ENCODE results near the gene FIBIN. TPM values are rescaled to one million over a fixed set of nuclear protein-coding genes. Genes with fewer than 3 reads are reported as not detected.
"Not testable (repeated sequence)": the region's sequence is repeated elsewhere in the genome, so short reads cannot be mapped to it uniquely, and the experiment has no call there.

FIBIN gene
- total RNA-seq, 3 donors from 2014 or later, result not detected

DNA sequence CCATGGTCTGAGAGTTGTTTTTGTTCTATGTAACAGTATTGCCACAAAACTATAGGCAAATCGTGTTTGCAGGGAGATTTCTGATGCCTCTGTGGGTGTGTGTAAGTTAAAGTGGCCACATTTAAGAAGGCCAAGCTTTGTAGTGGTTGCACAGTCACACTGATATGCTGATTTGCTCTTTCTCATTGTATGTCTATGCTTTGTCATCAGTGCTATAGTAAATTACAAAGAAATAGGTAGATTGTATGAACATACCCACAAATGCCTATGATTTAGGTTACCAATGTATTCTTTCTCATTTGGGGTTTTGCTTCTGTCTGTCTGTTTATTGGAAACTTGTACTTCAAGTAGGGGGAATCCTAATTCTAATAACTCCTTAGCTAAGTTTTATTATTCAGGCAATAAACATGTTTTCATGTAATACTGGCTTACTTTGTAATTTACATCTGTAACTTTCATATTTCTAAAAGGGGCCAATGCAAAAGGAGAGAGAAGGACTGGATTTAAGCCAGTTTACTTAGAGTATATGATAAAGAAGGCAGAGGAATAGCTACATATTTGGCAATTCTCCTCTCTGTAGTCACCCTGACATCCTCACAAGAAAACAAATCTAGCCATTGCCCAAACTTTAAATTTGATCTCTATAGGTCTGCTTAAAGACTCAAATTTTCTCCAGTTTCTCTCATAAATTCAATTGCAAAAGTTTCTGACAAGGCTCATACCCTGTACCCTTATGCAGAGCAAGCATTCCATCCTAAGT is 2.0 kb downstream of the FIBIN start:
- no peak for DNase-seq

DNA sequence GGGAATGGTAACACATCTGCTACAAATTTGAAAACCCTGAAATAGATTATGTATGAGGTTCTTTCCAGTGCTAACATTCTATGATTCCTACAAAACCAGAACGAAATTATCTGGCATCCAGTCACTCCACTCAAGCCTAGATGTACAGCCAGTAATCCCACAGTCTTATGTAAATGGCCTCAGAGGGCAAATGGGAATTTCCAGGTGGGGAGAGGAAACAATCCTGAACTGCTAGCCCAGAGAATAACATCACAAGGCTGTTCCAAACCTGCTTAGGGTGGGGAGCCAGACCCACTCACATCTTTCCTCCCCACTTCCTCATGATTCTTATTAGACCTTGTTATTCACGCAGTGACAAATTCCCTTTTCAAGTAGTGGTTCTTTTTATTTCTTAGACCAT is 3.5 kb downstream of the FIBIN start:
- H3K36me3 Mint-ChIP-seq (ENCODE audit: insufficient read depth), result no peaks in the 10 kb centered on the region
- no peak overlapping the region for H3K4me3 Mint-ChIP-seq
- H3K27me3 Mint-ChIP-seq (ENCODE audit: low read depth), result peaks cover 3% of the 10 kb centered on the region
- no peaks in the 10 kb centered on the region for H3K9me3 Mint-ChIP-seq
- no peak for DNase-seq
- no peaks in the 10 kb centered on the region for H3K4me1 Mint-ChIP-seq (ENCODE audit: low read depth)
- ATAC-seq, result no peak

More for the DNA sequence above, 2.0 kb downstream of the FIBIN start:
- Mint-ChIP-seq H3K27me3 (ENCODE audit: low read depth) (peaks cover 3% of the 10 kb centered on the region), H3K36me3 (ENCODE audit: insufficient read depth) (no peaks in the 10 kb centered on the region), H3K4me1 (ENCODE audit: low read depth) (no peaks in the 10 kb centered on the region), H3K9me3 (peaks cover 2% of the 10 kb centered on the region), H3K4me3 (no peak overlapping the region)
- no peak for ATAC-seq

DNA sequence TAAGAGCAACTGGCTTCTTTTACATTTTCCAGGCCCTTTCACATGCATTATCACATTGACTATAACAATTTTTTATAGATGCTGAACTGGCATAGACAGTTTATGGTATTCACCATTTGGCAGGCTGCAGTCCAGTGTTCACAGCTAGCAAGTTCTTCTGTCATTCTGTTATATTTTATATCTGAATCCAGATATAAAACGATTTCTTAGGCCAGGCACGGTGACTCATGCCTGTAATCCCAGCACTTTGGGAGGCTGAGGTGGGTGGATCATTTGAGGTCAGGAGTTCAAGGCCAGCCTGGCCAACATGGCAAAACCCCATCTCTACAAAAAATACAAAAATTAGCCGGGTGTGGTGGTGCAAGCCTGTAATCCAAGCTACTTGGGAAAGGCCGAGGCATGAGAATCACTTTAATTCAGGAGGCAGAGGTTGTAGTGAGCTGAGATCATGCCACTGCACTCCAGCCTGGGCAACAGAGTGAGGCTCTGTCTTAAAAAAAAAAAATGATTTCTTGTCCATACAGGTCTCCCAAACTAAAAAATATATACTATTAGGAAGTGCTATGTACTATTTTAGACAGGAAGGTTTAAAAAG is 7.3 kb downstream of the FIBIN start:
- ATAC-seq; H3K27me3 Mint-ChIP-seq (ENCODE audit: low read depth); H3K9me3 Mint-ChIP-seq; DNase-seq; H3K4me1 Mint-ChIP-seq (ENCODE audit: low read depth); H3K36me3 Mint-ChIP-seq (ENCODE audit: insufficient read depth); H3K4me3 Mint-ChIP-seq: not testable (repeated sequence)

DNA sequence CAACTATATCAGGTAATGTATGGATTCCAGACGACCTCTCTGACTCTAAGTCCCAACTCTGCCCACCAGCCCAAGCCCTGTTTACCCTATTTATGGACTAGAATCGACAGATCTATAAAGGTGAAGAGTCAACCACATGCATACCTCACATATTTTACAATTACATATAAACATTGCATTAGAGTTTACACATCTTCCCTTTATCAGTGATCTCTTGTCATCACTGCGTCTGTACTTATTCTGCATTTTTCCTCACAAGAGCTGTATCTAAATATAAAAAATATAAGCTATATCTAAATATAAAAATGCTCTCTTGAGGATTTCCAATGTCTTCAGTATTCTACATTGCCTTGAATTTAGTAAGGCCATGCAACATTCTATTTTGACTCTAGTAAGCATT is 8.5 kb downstream of the FIBIN start:
- Mint-ChIP-seq H3K36me3 (ENCODE audit: insufficient read depth) (no peaks in the 10 kb centered on the region), H3K4me1 (ENCODE audit: low read depth) (no peaks in the 10 kb centered on the region), H3K9me3 (peaks cover 2% of the 10 kb centered on the region), H3K4me3 (no peak overlapping the region), H3K27me3 (ENCODE audit: low read depth) (no peaks in the 10 kb centered on the region)
- ATAC-seq (no peak), DNase-seq (no peak)

DNA sequence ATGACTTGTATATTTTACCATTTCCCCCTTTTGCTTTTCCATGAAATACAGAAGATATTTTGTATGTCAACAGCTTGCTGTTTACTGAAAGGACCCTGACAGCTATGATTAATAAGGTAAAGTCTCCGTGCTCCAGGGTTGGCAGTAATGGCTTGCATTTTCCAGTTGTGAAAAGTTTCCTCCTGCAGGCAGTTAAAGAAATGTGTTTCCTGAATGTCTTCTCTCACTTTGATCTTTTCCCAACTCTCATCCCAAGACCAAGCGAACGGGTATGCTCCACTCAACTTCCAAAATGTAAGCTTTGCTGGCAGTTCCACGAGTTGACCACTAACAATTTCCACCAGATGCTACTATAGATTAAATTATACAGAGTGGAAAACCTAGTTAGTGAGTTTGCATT is 8.9 kb downstream of the FIBIN start:
- Mint-ChIP-seq H3K4me3 (no peak overlapping the region), H3K4me1 (ENCODE audit: low read depth) (no peaks in the 10 kb centered on the region), H3K27me3 (ENCODE audit: low read depth) (no peaks in the 10 kb centered on the region), H3K36me3 (ENCODE audit: insufficient read depth) (no peaks in the 10 kb centered on the region), H3K9me3 (peaks cover 2% of the 10 kb centered on the region)
- no peak for ATAC-seq
- DNase-seq, result no peak

DNA sequence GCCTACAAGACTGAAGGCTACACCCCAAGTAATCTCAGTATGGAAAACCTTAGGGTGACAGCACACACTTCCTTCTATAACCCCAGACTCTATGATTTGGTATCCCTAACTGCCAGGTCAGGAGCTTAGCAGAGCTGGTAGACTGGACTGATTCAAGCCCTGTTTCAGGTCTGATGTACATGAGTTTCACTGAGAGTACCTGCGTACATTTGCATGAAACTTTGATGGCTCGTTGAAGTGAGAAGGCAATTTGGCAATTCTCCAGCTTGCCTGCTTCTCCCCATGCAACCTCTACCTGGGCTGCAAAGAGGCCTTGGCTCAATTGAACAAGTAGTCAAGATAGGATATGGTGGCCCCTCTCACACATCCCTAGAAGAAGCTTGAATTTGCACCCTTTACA is 10.2 kb downstream of the FIBIN start:
- Mint-ChIP-seq H3K36me3 (ENCODE audit: insufficient read depth) (no peaks in the 10 kb centered on the region), H3K27me3 (ENCODE audit: low read depth) (no peaks in the 10 kb centered on the region), H3K9me3 (peaks cover 2% of the 10 kb centered on the region), H3K4me3 (no peak overlapping the region), H3K4me1 (ENCODE audit: low read depth) (no peaks in the 10 kb centered on the region)
- DNase-seq (no peak), ATAC-seq (no peak)

DNA sequence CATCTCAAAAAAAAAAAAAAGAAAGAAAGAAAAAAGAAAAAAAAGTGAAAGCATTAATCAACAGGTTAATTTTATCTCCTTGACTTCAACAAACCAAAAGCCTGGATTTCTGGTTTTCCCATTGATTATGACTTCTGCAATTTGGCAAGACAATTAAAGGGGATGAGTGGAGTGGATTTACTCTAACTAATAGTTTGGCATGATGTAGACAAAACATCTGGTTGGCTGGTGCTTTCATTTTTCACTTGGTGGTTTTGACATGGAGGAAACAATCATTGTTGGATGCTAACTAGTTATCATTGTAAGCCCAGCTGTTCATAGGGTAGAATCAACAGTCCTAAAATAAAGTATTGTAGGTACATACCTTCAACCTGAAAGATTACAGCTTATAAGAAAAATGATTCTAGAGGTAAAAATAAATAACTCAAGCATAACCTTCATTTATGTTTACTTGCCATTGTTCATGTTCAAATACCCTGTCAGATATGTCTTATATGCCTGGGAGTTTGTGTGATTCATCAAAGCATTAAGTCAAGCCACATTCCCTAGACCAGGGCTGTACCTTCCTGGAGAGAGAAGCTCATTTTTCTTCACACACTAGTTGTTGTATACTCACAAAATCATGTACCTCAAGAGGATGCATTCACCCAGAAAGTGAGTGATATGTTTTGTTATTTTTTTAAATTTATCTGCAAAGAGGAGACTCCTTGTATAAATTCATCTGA is 15.1 kb downstream of the FIBIN start:
- Mint-ChIP-seq H3K4me3 (no peak overlapping the region), H3K36me3 (ENCODE audit: insufficient read depth) (no peaks in the 10 kb centered on the region), H3K27me3 (ENCODE audit: low read depth) (no peaks in the 10 kb centered on the region), H3K9me3 (no peaks in the 10 kb centered on the region), H3K4me1 (ENCODE audit: low read depth) (no peaks in the 10 kb centered on the region)
- no peak for ATAC-seq
- no peak for DNase-seq

DNA sequence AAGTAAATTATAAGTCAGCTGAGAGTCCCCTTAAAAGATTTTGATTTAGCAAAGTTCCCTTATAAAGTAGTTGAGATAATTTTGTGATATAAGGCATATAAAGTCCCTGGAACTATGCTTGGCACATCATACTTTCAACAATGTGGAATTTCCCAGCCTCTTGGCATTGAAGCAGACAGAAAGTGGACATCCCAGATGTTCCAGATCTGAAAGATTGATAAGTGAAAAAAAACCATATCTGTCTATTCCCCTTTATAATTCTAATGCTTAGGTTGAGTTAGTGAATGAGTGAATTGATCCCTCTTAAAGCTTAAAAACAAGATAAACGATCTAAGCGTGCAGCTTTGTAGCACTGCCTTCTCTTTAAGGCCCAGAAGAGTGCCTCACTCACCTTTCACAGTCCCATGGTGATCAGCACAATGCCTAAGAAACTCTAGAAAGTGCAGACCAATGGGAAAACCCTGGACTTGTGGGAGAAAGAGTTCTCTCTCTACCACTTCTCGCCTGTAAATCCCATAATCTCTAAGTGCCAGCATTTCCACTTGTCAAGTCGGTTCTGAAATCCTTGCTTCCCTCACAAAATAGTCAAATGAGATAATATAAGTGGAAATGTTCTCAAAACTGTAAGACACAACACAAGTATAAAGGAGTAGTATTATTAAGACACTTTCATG is 17.8 kb downstream of the FIBIN start:
- DNase-seq (no peak), ATAC-seq (no peak)
- Mint-ChIP-seq H3K4me1 (ENCODE audit: low read depth) (no peaks in the 10 kb centered on the region), H3K9me3 (no peaks in the 10 kb centered on the region), H3K27me3 (ENCODE audit: low read depth) (no peaks in the 10 kb centered on the region), H3K36me3 (ENCODE audit: insufficient read depth) (no peaks in the 10 kb centered on the region), H3K4me3 (no peak overlapping the region)

DNA sequence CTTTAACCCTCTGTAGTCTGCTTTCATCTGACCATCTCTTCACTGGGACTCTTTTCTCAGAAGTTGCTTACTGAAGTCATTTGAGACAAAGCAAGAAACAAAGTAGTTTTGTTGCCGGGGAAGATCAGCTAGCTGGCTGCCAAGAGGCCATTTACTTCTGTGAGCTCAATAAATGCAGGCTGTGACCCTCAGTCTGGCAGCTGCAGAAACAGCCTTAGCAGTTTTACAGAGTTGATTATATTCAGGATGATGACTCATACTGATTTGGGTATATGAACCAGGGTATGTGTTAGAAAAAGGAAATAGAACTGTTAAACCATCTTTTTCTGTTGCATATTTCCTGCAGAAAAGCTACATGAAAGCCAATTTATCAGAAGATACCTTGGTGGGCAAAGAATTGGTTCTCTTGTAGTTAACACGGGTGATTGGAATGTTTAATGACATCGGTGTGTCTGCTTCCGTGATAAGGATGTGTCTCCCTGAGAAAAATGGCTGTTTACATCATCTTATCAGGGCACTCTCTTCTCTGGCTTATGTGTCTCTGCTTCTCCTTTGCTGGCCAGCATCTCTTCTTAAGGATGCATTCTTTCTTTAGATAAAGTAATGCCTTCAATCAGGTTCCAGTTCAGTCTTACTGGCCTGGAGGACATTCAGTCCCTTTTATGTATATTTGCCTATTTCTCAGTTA is 18.5 kb downstream of the FIBIN start:
- H3K9me3 Mint-ChIP-seq, result no peaks in the 10 kb centered on the region
- DNase-seq (no peak), ATAC-seq (no peak)
- H3K4me3 Mint-ChIP-seq, result no peak overlapping the region
- no peaks in the 10 kb centered on the region for H3K36me3 Mint-ChIP-seq (ENCODE audit: insufficient read depth)
- H3K27me3 Mint-ChIP-seq (ENCODE audit: low read depth), result no peaks in the 10 kb centered on the region
- no peaks in the 10 kb centered on the region for H3K4me1 Mint-ChIP-seq (ENCODE audit: low read depth)

DNA sequence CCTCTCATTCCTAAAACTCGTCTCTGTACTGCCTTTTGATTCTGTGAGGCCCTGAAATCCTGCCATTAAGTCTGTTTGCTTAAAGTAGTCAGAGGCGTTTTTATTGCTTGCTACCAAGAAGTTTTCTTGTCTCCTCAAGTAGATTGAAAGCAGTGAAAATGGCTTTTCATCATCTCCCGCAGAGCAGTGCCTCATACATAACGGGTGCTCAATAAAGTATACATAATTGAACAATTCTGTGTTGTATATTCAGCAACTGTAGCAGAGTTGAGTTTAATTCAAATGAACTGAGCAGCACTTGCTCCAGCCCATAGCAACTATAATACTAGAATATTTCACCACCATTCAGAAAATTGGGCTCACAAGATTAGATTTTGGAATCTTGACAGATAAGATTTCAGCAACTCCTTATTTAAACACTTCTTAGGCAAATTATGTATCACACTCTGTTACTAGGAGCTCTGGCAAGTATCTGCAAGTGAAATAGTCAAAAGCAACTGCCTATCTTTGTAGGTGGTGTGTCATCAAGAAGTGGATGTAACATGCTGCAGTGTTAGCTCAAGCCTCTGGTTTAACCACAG is 20.0 kb downstream of the FIBIN start:
- H3K36me3 Mint-ChIP-seq (ENCODE audit: insufficient read depth), result no peaks in the 10 kb centered on the region
- no peaks in the 10 kb centered on the region for H3K9me3 Mint-ChIP-seq
- H3K4me3 Mint-ChIP-seq, result no peak overlapping the region
- ATAC-seq, result no peak
- no peaks in the 10 kb centered on the region for H3K27me3 Mint-ChIP-seq (ENCODE audit: low read depth)
- H3K4me1 Mint-ChIP-seq (ENCODE audit: low read depth), result no peaks in the 10 kb centered on the region
- no peak for DNase-seq

DNA sequence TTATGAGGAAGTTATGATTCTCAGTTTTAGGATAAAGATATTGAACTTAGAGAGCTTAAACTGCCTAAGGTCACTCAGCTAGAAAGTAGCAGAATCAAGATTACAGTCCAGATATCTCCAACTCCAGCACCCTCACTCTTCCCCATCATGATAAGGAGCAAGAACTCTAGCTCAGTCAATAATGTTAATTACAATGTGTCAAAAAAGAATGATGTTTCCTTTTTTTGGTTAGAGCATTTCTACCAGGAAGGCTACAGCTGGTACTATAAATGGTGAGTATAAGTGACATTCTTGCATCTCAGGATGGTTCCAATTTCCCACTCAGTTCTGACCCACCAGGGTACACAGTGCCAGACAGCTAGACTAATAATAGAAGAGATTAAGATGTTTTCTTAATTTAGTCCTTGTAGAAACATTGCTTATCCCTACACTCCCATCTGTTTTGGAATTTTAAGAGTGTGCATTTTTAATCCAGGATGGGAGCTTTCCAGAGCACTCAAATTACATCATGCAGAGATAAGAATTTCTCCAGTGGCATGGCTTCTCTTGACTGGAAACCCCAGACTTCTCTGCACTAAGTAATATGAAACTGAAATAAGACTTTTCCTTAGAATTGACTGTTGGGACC is 25.1 kb downstream of the FIBIN start:
- ATAC-seq (no peak), DNase-seq (no peak)
- Mint-ChIP-seq H3K27me3 (ENCODE audit: low read depth) (no peaks in the 10 kb centered on the region), H3K9me3 (no peaks in the 10 kb centered on the region), H3K36me3 (ENCODE audit: insufficient read depth) (no peaks in the 10 kb centered on the region), H3K4me1 (ENCODE audit: low read depth) (no peaks in the 10 kb centered on the region), H3K4me3 (no peak overlapping the region)

DNA sequence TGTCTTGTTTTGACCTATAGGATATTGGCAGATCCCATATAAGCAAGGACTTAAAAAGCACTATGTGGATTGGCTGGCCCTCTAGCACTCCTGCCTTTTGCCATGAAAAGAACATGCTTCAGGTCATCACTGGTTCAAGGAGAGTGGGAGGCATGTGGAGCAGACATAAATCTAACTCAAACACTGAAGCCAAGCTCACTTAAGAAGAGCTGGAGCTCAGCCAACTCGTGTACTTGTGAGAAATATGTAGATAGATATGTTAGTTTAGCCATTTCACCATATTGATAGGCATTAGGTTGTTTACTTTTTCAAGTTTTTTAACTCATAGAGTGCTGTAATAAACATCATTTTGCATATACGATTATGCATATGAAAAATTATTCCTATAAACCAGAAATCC is 26.8 kb downstream of the FIBIN start:
- Mint-ChIP-seq H3K4me3 (no peak overlapping the region), H3K9me3 (peaks cover 2% of the 10 kb centered on the region), H3K36me3 (ENCODE audit: insufficient read depth) (no peaks in the 10 kb centered on the region), H3K27me3 (ENCODE audit: low read depth) (no peaks in the 10 kb centered on the region), H3K4me1 (ENCODE audit: low read depth) (no peaks in the 10 kb centered on the region)
- ATAC-seq (no peak), DNase-seq (no peak)

DNA sequence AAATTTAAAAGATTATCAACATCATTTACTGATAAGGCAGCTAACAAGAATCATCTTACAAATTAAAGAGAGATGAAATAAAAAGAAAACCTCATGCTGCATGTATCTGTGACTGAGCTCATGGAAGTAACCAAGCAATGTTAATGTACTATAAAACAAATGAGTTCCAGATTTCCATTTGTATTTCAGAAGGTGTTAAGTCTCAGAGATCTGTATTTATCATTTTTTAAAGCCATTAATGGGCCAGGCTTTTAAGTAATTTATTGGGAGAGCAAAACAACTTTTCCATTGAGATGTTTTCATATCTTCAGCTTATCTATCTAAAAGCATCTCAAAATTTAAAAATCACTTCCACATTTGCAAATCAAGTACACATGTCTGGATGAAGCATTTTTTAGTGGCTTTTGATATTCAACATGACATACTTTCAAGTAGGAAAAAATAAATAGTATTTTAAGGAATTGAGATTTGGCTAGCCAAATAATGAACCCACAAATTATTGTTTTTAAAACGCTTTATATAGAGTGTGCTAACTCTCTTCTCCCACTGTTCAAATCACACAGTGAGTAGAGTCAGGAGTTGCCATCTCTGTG is 28.8 kb downstream of the FIBIN start:
- no peak for ATAC-seq
- H3K36me3 Mint-ChIP-seq (ENCODE audit: insufficient read depth), result no peaks in the 10 kb centered on the region
- no peak for DNase-seq
- H3K27me3 Mint-ChIP-seq (ENCODE audit: low read depth), result no peaks in the 10 kb centered on the region
- no peak overlapping the region for H3K4me3 Mint-ChIP-seq
- peaks cover 2% of the 10 kb centered on the region for H3K9me3 Mint-ChIP-seq
- no peaks in the 10 kb centered on the region for H3K4me1 Mint-ChIP-seq (ENCODE audit: low read depth)

Data from activated T-cell treated with anti-CD3 and anti-CD28 coated beads, Interleukin-2, amount 50 U/mL, for 4 hours (primary cell).